ENCODE results near the gene AP4E1.
A peak's percentile ranks its signal among the peaks of the same experiment; 100 is the strongest.

Gene AP4E1

GRCh38 chr15:50879016-50879617 is 29.4 kb upstream of the AP4E1 start:
- Histone ChIP-seq H3K4me3 (ENCODE audit: low read length) (no peak overlapping the region), H3K4me2 (ENCODE audit: low read length) (no peak overlapping the region), H3K9ac (ENCODE audit: low read depth, low read length) (no peak overlapping the region), H3K36me3 (ENCODE audit: insufficient read depth, low read length) (no peaks in the 10 kb centered on the region), H3K4me1 (ENCODE audit: control insufficient read depth, insufficient read depth, low read length) (peaks cover 27% of the 10 kb centered on the region), H3K27me3 (ENCODE audit: control insufficient read depth, insufficient read depth, low read length) (no peaks in the 10 kb centered on the region), H3K9me3 (replicated peaks; ENCODE audit: low read length) (no peaks in the 10 kb centered on the region)

DNA sequence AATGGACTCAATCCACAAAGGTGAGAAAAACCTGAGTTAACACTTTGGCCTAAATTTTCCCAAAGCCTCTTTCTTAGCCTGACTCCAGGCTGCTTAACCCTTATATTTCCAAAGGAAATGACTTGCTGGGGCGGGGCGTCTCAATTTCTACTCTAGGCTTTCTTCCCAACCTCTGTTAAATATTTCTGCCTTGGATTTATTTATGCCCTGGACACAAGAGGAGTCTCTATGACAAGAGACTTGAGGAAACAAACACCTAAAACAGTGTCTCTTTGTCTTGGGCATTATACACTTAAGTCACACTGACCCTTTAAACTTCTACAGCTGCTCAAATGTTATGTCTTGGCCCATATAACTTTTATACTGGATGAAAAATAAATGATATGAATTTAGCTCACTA is 28.3 kb upstream of the AP4E1 start:
- Histone ChIP-seq H3K4me1 (ENCODE audit: control insufficient read depth, insufficient read depth, low read length) (peaks cover 37% of the 10 kb centered on the region), H3K4me2 (ENCODE audit: low read length) (peak overlapping the region; percentile 14), H3K36me3 (ENCODE audit: insufficient read depth, low read length) (no peaks in the 10 kb centered on the region), H3K9me3 (replicated peaks; ENCODE audit: low read length) (no peaks in the 10 kb centered on the region), H3K27me3 (ENCODE audit: control insufficient read depth, insufficient read depth, low read length) (no peaks in the 10 kb centered on the region), H3K4me3 (ENCODE audit: low read length) (no peak overlapping the region), H3K9ac (ENCODE audit: low read depth, low read length) (peak overlapping the region; percentile 12)

DNA sequence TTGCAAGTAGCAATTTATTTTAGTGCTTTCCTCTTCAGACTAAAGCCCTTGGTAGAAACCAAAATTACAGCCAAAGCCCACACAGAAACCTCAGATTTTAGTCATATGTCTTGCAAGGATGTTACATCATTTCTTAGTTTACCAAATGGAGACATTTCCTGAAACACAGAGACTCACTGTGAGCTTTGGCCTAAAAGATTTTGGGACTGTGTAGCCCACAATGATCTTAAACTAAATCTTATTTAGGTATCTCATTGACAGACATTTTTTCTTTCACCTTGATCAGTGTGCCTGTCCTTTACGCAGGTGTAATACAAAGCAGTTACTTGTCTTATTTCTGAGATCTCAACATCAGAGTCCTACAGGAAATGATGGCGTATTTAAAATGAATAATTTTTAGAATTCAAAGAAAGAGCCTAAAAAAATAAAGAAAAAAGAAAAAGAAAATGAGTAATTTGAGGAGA is 27.8 kb upstream of the AP4E1 start:
- H3K36me3 ChIP-seq (ENCODE audit: insufficient read depth, low read length) = no peaks in the 10 kb centered on the region
- no peaks in the 10 kb centered on the region for H3K27me3 ChIP-seq (ENCODE audit: control insufficient read depth, insufficient read depth, low read length)
- H3K4me3 ChIP-seq (ENCODE audit: low read length) = no peak overlapping the region
- no peaks in the 10 kb centered on the region for H3K9me3 ChIP-seq (replicated peaks; ENCODE audit: low read length)
- H3K9ac ChIP-seq (ENCODE audit: low read depth, low read length) = peak overlapping the region; percentile 12
- peak overlapping the region; percentile 14 for H3K4me2 ChIP-seq (ENCODE audit: low read length)
- peaks cover 40% of the 10 kb centered on the region for H3K4me1 ChIP-seq (ENCODE audit: control insufficient read depth, insufficient read depth, low read length)

DNA sequence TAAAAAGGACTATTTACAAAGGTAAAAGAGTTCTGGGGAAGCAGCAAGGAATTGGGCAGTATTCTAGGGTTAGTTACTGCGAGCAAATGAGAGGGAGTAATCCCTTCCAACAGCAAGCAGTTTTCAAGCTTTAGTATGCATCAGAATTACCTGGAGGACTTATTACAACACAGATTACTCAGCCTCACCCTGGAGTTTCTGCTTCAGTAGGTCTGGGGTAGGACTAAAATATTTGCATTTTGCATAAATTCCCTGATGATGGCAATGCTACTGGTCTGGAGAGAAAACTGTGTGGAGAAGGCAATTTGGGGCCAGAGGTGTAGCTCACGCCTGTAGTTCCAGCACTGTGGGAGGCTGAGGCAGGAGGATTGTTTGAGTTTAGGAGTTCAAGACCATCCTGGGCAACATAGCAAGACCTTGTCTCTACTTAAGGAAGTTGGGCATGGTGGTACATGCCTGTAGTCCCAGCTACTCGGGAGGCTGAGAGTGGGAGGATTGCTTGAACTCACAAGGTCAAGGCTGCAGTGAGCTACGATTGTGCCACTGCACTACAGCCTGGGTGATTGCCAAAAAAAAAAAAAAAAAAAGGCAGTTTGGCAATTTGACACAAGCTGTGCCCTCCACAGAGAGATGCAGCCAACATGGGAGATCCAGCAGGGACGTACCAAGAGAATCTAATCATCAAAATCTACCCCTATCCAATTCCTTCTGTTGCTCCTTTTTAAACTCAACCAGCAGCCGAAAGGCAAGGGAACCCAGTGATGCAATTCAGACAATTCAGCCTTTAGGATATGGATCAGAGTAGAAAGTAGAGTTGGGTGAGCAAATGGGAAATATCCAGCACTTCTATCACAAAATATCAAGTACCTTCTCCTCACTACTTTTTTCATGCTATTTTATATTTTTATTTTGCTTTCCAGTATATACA is 27.1 kb upstream of the AP4E1 start:
- Histone ChIP-seq H3K4me2 (ENCODE audit: low read length) (no peak overlapping the region), H3K4me1 (ENCODE audit: control insufficient read depth, insufficient read depth, low read length) (peaks cover 44% of the 10 kb centered on the region), H3K27me3 (ENCODE audit: control insufficient read depth, insufficient read depth, low read length) (no peaks in the 10 kb centered on the region), H3K9ac (ENCODE audit: low read depth, low read length) (peak overlapping the region; percentile 6), H3K36me3 (ENCODE audit: insufficient read depth, low read length) (no peaks in the 10 kb centered on the region), H3K4me3 (ENCODE audit: low read length) (no peak overlapping the region), H3K9me3 (replicated peaks; ENCODE audit: low read length) (no peaks in the 10 kb centered on the region)

GRCh38 chr15:50883903-50884302 is 24.6 kb upstream of the AP4E1 start:
- H3K4me3 ChIP-seq (ENCODE audit: low read length) = peak overlapping the region; percentile 5

GRCh38 chr15:50884540-50884939 is 23.9 kb upstream of the AP4E1 start:
- Histone ChIP-seq H3K9ac (ENCODE audit: low read depth, low read length) (peak overlapping the region; percentile 48), H3K4me3 (ENCODE audit: low read length) (peak overlapping the region; percentile 5), H3K4me2 (ENCODE audit: low read length) (peak overlapping the region; percentile 64), H3K4me1 (ENCODE audit: control insufficient read depth, insufficient read depth, low read length) (peaks cover 40% of the 10 kb centered on the region), H3K36me3 (ENCODE audit: insufficient read depth, low read length) (no peaks in the 10 kb centered on the region), H3K27me3 (ENCODE audit: control insufficient read depth, insufficient read depth, low read length) (no peaks in the 10 kb centered on the region), H3K9me3 (replicated peaks; ENCODE audit: low read length) (no peaks in the 10 kb centered on the region)

More at GRCh38 chr15:50883903-50884302, 24.6 kb upstream of the AP4E1 start:
- Histone ChIP-seq H3K27me3 (ENCODE audit: control insufficient read depth, insufficient read depth, low read length) (no peaks in the 10 kb centered on the region), H3K36me3 (ENCODE audit: insufficient read depth, low read length) (no peaks in the 10 kb centered on the region), H3K4me2 (ENCODE audit: low read length) (peak overlapping the region; percentile 64), H3K9ac (ENCODE audit: low read depth, low read length) (peak overlapping the region; percentile 48), H3K9me3 (replicated peaks; ENCODE audit: low read length) (no peaks in the 10 kb centered on the region), H3K4me1 (ENCODE audit: control insufficient read depth, insufficient read depth, low read length) (peaks cover 40% of the 10 kb centered on the region)

GRCh38 chr15:50886139-50886467 is 22.4 kb upstream of the AP4E1 start:
- H3K27me3 ChIP-seq (ENCODE audit: control insufficient read depth, insufficient read depth, low read length) = no peaks in the 10 kb centered on the region
- no peaks in the 10 kb centered on the region for H3K9me3 ChIP-seq (replicated peaks; ENCODE audit: low read length)
- H3K4me1 ChIP-seq (ENCODE audit: control insufficient read depth, insufficient read depth, low read length) = peaks cover 27% of the 10 kb centered on the region
- H3K4me2 ChIP-seq (ENCODE audit: low read length) = peak overlapping the region; percentile 42
- no peaks in the 10 kb centered on the region for H3K36me3 ChIP-seq (ENCODE audit: insufficient read depth, low read length)
- no peak overlapping the region for H3K4me3 ChIP-seq (ENCODE audit: low read length)
- no peak overlapping the region for H3K9ac ChIP-seq (ENCODE audit: low read depth, low read length)

GRCh38 chr15:50886611-50887345 is 21.7 kb upstream of the AP4E1 start:
- Histone ChIP-seq H3K9me3 (replicated peaks; ENCODE audit: low read length) (no peaks in the 10 kb centered on the region), H3K36me3 (ENCODE audit: insufficient read depth, low read length) (no peaks in the 10 kb centered on the region), H3K4me3 (ENCODE audit: low read length) (no peak overlapping the region), H3K9ac (ENCODE audit: low read depth, low read length) (no peak overlapping the region), H3K4me1 (ENCODE audit: control insufficient read depth, insufficient read depth, low read length) (peaks cover 21% of the 10 kb centered on the region), H3K4me2 (ENCODE audit: low read length) (no peak overlapping the region), H3K27me3 (ENCODE audit: control insufficient read depth, insufficient read depth, low read length) (no peaks in the 10 kb centered on the region)

- Histone ChIP-seq H3K9ac (ENCODE audit: low read depth, low read length) (no peak overlapping the region), H3K4me2 (ENCODE audit: low read length) (no peak overlapping the region), H3K9me3 (replicated peaks; ENCODE audit: low read length) (no peaks in the 10 kb centered on the region), H3K27me3 (ENCODE audit: control insufficient read depth, insufficient read depth, low read length) (no peaks in the 10 kb centered on the region), H3K4me3 (ENCODE audit: low read length) (no peak overlapping the region), H3K4me1 (ENCODE audit: control insufficient read depth, insufficient read depth, low read length) (peaks cover 21% of the 10 kb centered on the region), H3K36me3 (ENCODE audit: insufficient read depth, low read length) (no peaks in the 10 kb centered on the region)
Measured at GRCh38 chr15:50888054-50888453, 20.4 kb upstream of the AP4E1 start.

DNA sequence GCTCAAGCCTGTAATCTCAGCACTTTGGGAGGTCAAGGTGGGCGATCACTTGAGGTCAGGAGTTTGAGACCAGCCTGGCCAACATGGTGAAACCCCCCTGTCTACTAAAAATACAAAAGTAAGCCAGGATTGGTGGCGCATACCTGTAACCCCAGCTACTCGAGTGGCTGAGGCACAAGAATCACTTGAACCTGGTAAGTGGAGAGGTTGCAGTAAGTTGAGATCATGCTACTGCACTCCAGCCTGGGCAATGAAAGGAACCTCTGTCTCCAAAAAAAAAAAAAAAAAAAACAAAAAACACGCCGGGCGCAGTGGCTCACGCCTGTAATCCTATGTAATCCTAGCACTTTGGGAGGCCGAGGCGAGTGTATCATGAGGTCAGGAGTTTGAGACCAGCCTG is 18.9 kb upstream of the AP4E1 start:
- no peaks in the 10 kb centered on the region for H3K36me3 ChIP-seq (ENCODE audit: insufficient read depth, low read length)
- H3K9me3 ChIP-seq (replicated peaks; ENCODE audit: low read length) = no peaks in the 10 kb centered on the region
- H3K27me3 ChIP-seq (ENCODE audit: control insufficient read depth, insufficient read depth, low read length) = no peaks in the 10 kb centered on the region
- no peak overlapping the region for H3K4me3 ChIP-seq (ENCODE audit: low read length)
- no peak overlapping the region for H3K4me2 ChIP-seq (ENCODE audit: low read length)
- H3K9ac ChIP-seq (ENCODE audit: low read depth, low read length) = no peak overlapping the region
- peaks cover 12% of the 10 kb centered on the region for H3K4me1 ChIP-seq (ENCODE audit: control insufficient read depth, insufficient read depth, low read length)

- no peak overlapping the region for H3K4me3 ChIP-seq (ENCODE audit: low read length)
- no peaks in the 10 kb centered on the region for H3K27me3 ChIP-seq (ENCODE audit: control insufficient read depth, insufficient read depth, low read length)
- H3K4me2 ChIP-seq (ENCODE audit: low read length) = no peak overlapping the region
- no peak overlapping the region for H3K9ac ChIP-seq (ENCODE audit: low read depth, low read length)
- no peaks in the 10 kb centered on the region for H3K36me3 ChIP-seq (ENCODE audit: insufficient read depth, low read length)
- H3K4me1 ChIP-seq (ENCODE audit: control insufficient read depth, insufficient read depth, low read length) = peaks cover 3% of the 10 kb centered on the region
- H3K9me3 ChIP-seq (replicated peaks; ENCODE audit: low read length) = no peaks in the 10 kb centered on the region
Measured at GRCh38 chr15:50890751-50891150, 17.7 kb upstream of the AP4E1 start.
